HG02852 (cell line): ENCODE measurements around the gene AREL1.
"Not testable (repeated sequence)": the region's sequence is repeated elsewhere in the genome, so short reads cannot be mapped to it uniquely, and the experiment has no call there.

Experiments
- ATAC-seq: cut with Tn5 transposase; IDR thresholded peaks from one replicate; pipeline ENCODE4 v1.9.1; 2021; ENCODE audit warnings: mild to moderate bottlenecking, moderate library complexity; ENCODE audit not compliant: unreplicated experiment

Gene AREL1, protein sequence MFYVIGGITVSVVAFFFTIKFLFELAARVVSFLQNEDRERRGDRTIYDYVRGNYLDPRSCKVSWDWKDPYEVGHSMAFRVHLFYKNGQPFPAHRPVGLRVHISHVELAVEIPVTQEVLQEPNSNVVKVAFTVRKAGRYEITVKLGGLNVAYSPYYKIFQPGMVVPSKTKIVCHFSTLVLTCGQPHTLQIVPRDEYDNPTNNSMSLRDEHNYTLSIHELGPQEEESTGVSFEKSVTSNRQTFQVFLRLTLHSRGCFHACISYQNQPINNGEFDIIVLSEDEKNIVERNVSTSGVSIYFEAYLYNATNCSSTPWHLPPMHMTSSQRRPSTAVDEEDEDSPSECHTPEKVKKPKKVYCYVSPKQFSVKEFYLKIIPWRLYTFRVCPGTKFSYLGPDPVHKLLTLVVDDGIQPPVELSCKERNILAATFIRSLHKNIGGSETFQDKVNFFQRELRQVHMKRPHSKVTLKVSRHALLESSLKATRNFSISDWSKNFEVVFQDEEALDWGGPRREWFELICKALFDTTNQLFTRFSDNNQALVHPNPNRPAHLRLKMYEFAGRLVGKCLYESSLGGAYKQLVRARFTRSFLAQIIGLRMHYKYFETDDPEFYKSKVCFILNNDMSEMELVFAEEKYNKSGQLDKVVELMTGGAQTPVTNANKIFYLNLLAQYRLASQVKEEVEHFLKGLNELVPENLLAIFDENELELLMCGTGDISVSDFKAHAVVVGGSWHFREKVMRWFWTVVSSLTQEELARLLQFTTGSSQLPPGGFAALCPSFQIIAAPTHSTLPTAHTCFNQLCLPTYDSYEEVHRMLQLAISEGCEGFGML

DNA sequence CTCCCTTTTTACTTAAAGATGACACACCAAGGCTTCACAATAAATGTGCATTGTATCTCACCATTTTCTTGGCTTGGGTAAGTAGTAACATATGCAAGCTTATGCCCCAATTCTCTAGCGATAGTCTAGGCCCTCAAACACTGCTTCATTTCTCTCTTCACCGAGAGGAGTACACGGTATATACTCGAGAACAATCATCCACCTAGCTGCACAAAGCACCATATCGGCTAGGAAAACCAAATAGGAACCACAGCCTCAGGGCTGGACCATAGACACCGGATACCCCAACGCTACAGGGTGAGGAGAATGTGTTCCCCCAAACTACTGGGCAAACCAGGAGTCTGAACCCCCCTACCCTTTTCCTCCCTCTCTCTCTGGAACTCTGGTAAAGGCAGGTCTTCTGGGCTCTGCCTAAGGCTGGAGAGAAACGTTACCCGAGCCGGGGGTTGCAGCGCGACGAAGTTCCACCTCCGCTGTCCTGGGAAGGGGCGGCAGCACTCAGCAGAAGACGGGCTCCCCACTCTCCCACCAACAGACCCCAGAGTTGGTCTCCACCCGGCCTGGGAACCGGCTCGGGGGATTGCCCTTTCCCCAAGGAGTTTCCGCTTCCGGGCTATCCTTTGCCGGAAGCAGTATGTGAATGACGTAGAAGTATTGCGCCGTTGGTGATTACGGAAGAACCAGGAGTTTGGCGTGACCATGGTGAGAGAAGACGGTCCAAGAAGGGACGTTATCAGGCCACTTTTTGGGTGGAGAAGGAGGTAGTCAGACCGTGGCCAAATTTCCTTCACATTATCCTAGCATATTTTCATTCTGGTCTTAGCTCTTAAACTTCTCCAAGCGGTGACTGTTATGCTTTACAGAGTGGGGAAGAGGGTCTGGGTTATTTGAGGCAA lies at the start of gene AREL1, which contains the start of gene FCF1:
Gene AREL1 (minus strand): TSS at position 582 of the 896 bp plus-strand sequence. CDS start 27,465 bp downstream, outside the sequence.
Gene FCF1 (plus strand): TSS at position 646 of the 896 bp plus-strand sequence. CDS start 54 bp downstream, at position 700.
- ATAC-seq: peak; percentile 96

DNA sequence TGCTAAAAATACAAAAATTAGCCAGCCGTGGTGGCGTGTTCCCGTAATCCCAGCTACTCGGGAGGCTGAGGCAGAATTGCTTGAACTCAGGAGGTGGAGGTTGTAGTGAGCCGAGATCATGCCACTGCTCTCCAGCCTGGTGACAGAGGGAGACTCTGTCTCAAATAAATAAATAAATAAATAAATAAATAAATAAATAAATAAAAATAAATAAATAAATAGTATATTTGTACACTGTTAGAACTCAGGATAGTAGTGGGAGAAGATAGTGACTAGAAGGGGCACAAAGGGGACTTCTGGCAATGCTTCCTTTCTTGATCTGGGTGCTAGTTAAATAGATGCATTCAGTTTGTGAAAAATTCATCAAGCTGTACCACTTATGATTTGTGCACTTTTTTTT lies 45.6 kb upstream of the AREL1 start:
- not testable (repeated sequence) for ATAC-seq

DNA sequence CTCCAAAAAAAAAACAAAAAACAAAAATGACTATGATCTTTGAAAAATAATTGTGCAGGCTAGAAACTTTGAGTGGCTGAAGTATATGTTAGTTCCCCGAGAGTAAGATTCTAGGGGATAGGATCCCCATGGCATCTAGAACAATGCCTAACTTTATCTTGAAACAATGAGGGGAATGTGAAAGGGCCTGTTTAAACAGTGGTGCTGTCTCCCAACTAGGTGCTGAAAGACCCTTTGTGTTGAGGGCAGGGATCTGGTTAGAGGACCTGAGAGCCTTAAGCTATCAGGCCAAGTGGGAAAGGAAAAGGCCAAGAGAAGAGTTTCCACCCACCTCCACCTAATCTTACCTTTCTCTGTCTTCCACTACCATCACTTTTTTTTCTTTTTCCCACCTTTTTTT lies 43.4 kb upstream of the AREL1 start:
- ATAC-seq: no peak

DNA sequence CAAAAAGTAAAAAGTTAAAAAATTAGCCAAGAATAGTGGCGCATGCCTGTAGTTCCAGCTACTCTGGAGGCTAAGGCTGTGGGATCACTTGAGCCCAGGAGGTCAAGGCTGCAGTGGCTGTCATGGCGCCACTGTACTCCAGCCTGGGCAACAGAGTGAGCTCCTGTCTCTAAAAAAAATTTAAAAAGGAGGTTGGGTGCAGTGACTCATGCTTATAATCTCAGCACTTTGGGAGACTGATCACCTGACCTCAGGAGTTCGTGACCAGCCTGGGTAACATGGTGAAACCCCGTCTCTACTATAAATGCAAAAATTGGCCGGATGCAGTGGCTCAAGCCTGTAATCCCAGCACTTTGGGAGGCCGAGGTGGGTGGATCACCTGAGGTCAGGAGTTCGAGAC lies 42.0 kb upstream of the AREL1 start:
- ATAC-seq: no peak

DNA sequence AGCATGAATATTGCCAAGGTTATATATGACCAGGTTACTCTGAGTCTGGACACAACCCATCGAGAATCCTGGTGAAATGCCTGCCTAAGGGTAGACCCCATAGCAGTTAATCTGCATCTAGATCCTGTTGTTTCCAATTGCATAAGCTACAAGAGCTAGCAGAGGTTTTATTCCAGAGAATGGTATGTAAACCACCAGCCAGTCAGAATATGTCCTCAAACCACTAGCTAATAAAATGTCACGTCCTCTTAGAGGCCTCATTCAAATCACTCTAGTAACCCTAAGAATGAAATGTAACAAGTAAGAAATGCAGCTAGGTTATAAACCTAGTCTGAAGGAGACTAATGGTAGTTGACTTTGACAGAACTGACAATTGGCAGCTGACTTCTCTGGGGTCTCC lies 41.3 kb upstream of the AREL1 start:
- no peak for ATAC-seq

DNA sequence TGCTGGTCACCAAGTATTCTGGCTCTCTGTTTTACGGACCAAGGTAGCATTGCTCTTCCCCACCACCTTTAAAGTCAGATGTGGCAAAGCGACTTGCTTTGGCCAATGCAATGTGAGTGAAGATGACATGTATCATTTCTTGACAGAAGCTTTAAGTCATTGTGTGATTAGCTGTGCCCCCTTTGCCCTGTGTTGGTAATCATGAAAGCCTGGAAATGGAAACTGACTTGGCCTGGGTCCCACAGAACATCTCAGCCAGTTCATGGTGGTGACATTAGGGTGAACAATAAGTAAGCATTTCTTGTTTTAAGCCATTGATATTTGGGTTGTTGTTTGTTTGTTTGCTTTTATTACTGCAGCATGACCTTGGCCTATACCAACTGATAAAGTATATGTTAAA lies 34.4 kb upstream of the AREL1 start:
- no peak for ATAC-seq

DNA sequence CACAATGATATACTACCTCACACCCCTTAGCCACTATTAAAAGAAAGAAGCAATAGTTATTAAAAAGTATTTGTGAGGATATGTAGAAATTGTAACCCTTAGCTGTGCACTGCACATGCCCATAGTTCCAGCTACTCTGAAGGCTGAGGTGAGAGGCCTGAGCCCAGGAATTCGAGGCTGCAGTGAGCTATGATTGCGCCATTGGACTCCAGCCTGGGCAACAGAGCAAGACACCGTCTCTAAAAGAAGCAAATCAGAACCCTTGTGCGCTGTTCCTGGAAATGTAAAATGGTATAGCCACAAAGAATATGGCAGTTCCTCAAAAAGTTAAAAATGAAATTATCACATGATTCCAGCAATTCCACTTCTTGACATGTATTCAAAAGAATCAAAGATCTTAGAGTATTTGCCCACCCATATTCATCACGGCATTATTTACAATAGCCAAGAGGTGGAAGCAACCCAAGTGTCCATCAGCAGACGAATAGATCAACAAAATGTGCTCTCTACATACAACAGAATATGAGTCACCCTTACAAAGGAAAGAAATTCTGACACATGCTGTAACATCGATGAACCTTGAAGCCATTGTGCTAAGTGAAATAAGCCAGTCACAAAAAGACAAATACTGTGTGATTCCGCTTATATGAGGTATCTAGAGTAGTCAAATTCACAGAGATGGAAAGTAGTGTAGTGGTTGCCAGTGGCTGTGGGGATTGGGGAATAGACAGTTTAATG lies 26.6 kb upstream of the AREL1 start:
- ATAC-seq: no peak

DNA sequence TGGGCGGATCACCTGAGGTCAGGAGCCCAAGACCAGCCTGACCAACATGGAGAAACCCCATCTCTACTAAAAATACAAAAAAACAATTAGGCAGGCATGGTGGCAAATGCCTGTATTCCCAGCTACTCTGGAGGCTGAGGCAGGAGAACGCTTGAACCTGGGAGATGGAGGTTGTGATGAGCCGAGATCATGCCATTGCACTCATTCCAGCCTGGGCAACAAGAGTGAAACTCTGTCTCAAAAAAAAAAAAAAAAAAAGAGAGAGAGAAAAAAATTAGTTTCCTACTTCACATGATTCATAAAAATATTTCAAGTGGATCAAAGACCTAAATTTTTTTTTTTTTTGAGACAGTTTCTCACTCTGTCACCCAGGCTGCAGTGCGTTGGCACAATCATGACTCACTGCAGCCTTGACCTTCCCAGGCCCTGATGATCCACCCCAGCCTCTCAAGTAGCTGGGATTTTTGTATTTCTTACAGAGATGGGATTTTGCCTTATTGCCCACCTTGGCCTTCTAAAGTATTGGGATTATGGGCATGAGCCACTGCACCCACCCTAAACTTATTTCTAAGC lies 25.0 kb upstream of the AREL1 start:
- ATAC-seq: no peak

DNA sequence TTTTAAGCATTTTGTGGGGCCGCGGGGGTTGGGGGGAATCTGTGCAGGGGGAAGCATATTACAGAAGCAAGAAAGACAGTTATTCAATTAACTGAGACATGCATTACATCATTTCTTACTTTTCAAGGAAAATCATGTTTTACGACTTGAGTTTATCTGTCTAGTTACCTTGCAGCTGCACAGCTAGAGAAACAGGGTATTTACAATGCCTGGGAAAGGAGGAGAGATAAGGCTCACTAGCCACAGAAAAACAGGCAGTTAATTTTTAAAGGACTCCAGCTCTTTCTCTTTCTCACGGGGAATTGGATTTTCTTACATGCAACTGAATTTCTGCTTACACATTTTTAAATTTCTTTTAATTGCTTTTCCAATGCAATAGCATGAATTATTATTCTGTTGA lies 22.2 kb upstream of the AREL1 start:
- no peak for ATAC-seq

DNA sequence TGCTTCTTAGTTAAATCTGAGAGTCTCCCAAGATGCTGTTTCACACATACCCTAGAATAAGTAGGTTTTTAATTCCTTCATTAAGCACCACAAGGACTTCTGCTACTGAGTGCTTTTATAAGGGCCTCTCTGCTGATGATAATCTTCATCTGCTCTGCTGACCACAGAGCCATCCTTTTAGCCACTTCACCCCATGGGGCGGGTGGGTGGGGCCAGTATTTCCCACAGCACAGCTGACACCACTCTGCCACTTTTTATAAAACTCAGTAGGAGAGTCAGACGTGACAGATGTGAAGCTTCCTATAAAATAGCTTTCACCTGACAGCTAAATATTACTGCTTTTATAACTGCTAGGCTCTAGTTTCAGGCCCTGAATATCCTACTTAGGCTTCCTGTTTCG lies 20.3 kb upstream of the AREL1 start:
- ATAC-seq: no peak

DNA sequence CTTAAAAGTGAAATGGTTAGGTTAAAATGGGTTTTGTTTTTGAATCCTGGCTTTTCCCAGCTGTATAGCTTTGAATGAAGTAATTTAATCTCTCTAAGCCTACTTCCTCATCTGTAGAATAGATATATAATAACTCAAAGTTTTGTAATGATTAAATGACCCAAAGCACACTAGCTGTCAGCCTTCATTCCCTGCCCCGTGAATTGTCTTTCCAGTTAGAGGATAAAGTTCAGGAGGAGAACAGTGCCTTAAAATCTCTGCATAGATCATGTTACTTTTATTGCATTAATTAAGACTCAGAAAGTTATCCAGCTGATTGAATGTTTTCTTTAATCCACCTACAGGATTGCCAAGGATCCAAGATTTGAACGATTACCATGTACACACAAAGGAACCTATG lies 19.5 kb upstream of the AREL1 start:
- ATAC-seq: no peak

DNA sequence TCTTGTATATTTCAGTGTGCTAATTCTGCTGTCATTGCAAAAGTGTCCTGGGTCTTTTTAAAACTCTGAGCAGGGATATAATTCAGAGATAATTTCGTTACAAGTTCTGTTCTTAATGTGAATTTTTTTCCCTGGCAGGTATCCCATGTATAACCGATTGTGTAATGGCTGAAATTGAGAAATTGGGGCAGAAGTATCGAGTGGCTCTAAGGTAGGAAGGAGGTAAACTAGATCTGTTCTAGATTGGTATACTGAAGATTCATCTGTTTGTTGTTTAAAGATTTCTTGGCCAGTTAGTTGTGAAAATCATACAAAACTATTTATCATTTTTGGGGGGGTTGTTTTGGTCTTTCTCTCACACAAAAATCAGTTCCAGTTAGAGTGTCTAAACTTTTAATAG lies 10.3 kb upstream of the AREL1 start:
- ATAC-seq: no peak

DNA sequence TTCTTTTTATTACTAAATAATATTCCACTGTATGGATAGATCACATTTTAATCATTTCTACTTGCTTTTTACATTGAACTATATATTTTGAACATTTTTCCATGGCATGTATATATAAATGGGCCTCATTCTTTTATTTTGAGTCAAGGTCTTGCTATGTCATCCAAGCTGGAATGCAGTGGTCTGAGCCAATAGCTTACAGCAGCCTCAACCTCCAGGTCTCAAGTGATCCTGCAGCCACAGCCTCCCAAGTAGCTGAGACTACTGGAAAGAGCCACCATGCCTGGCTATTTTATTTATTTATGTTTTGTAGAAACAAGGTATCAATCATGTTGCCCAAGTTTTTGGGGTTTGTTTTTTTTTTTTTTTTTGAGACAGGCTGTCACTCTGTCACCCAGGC lies 7.6 kb upstream of the AREL1 start:
- ATAC-seq: no peak

DNA sequence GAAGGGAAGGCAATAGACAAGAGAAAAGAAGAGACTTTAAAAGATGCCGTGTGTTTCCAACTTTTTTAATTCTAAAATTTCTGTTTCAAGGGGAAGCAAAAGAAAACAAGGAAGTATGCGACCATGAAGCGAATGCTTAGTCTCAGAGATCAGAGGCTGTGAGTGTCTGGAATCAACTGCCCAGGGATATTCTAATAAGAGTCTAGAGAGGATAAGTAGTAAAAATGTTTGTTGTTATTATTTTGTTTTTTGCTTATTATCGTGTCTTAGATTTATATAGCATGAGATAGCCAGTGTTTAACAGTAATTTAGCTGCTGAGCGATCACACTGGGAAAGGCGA lies 485 bp upstream of the AREL1 start:
- no peak for ATAC-seq

DNA sequence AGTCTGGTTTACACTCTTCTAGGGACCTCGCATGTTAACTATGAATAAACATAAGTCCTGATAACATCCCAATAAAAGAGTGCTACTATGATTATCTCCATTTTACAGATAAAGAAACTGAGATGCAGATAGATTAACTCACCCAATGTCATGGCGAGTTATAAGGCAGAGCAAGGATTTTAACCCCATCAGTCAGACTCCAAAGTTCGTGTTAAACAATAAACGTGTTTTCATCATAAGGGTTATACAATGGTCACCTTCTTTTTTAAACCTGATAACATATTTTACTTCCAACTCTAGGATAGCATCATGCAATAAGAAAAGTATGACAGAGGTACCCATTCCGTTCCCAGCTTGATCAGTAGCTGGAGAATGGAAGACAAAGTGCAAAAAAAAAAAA lies 1.2 kb downstream of the AREL1 start:
- no peak for ATAC-seq

DNA sequence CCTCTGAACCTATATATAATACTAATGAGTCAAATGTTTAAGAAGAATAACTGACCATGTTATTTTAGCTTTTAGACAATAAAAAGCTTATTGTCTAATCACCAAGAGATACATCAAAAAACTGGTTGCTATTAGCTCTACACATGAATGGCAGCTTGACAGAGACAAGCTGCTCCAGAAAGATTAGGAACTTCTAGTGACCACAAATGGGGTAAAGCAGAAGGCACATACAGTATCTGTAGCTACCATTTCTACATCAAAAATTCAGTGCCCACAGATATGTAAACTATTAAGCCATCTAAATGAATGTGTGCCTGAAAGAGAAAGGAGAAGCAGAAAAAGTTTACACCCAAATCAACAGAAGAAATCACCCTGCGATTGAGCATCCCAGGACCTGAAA lies 2.4 kb downstream of the AREL1 start:
- ATAC-seq: no peak

DNA sequence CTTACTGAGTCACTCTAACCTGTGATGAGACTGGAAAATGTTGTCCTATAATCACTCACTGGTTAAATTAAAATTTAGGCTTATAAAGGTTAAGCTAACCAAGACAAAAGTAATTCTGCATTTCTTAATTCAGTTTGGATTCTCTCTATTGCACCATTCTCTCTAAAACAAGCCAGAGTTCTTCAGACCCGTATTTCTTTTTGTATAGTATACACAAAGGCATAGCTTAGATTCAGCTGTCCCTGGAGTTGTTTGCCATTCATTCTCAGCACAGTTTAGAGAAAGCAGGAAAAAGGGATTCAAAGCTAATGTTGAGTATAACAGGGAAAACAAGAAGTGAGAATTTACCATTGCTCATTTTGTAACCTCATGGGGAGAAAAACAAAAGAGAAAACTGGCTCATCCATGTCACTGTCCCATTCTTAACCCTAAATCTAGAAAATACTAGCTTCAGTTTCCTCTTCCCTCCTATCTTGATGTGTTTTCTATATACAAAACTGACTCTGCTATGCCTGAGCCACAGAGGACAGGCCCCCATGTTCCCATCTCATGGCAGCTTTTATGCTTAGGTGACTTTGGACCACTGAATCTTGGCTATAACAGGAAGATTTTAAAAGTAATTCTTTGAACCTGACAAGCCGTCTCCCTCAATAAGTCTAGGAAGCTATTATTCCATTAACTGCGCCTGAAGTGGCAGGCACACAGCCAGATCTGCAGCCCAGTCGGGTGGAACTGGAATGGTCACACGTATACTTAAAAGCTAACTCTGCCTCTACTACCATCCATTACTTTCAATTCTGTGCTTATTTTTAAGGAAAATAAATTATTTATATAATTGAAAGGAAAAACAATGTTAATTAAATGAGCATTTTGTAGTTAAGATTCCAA lies 7.0 kb downstream of the AREL1 start:
- ATAC-seq: no peak

DNA sequence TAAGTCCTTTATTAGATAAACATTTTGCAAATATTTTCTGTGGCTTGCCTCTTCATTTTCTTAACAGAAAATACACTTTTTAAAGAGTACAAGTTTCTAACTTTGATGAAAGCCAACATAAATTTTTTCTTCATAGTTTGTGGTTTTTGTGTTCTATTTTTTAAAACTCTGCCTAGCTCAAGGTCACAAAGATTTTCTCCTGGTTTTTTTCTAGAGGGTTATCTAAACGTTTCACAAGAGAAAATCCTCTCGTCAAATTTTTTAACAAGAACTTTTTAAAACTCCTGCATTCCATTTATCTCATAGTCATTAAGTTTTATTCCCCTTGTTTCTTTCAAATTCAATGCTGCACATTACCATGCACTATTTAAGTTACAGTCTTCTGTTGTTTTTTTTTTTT lies 8.2 kb downstream of the AREL1 start:
- no peak for ATAC-seq

DNA sequence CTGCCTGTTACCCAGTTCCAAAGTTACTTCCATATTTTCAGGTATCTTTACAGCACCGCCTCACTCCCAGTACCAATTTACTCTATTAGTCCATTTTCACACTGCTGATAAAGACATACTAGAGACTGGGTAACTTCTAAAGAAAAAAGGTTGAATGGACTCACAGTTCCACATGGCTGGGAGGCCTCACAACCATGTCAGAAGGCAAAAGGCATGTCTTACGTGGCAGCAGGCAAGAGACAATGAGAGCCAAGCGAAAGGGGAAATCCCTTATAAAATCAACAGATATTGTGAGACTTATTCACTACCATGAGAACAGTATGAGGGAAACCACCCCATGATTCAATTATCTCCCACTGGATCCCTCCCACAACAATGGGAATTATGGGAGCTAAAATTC lies 9.8 kb downstream of the AREL1 start:
- ATAC-seq: no peak
